Uterus (tissue), 4 donors: ENCODE measurements around the gene NHEJ1. TPM values are rescaled to one million over a fixed set of nuclear protein-coding genes. Genes with fewer than 3 reads are reported as not detected.
A peak's percentile ranks its signal among the peaks of the same experiment; 100 is the strongest.

Experiments
- DNase-seq, 2 donors: peaks; one replicate each; pipeline ENCODE4 v3.0.0-alpha.2; 2019 to 2020
- H3K27ac ChIP-seq, 2 donors: fragments of 200-600 bp; sonication (generic); 1 replicate in 1 of 2; 2 replicates in 1 of 2; pipeline ENCODE4 v1.5.1; 2016 to 2018
- H3K27me3 ChIP-seq, 2 donors: fragments of 200-600 bp; sonication (generic); one replicate each; pipeline ENCODE4 v1.5.1; 2018 to 2019; ENCODE audit warnings: control low read depth in 1 of 2
- H3K36me3 ChIP-seq, 2 donors: fragments of 200-600 bp; sonication (generic); one replicate each; pipeline ENCODE4 v1.5.1; 2019; ENCODE audit warnings: control low read depth in 1 of 2
- H3K4me1 ChIP-seq, 2 donors: fragments of 200-600 bp; sonication (generic); one replicate each; pipeline ENCODE4 v1.5.1; 2018 to 2019; ENCODE audit warnings: control low read depth in 1 of 2
- H3K4me3 ChIP-seq, 2 donors: fragments of 200-600 bp; sonication (generic); 1 replicate in 1 of 2; 2 replicates in 1 of 2; pipeline ENCODE4 v1.5.1; 2018 to 2019; ENCODE audit warnings: mild to moderate bottlenecking in 1 of 2
- H3K9me3 ChIP-seq, 2 donors: fragments of 200-600 bp; sonication (generic); one replicate each; pipeline ENCODE4 v1.5.1; 2019; ENCODE audit warnings: control low read depth in 1 of 2
- POLR2A ChIP-seq, 2 donors: fragments of 450-650 bp; IDR thresholded peaks; one replicate each; pipeline ENCODE4 v1.6.1; 2016; ENCODE audit warnings: antibody characterized with exemption in 2 of 2, mild to moderate bottlenecking in 1 of 2, moderate library complexity in 1 of 2
- intact Hi-C: fragments of 100-400 bp; cut with DNase I; formaldehyde crosslinking; loops from one replicate; pipeline ENCODE4 v1.15.1; 2023; ENCODE audit warnings: low total_unique reads
- total RNA-seq, 4 donors: library from RNA; depleted of rRNA in 3 of 4; stranded (reverse); fragments of >200 nt in 3 of 4; gene quantifications; one replicate each; pipeline versions ENCODE4 v1.1.0 to v1.2.4, GENCODE V29; 2014 to 2023
- TF ChIP-seq, protein P1 (sequence below), 4 experiments: fragments of 200-600 bp in 2 of 4; fragments of 450-650 bp in 2 of 4; sonication (generic) in 2 of 4; IDR thresholded peaks; one replicate each; pipeline ENCODE4 v1.5.1; 2016 to 2019; ENCODE audit warnings: antibody characterized with exemption in 4 of 4, mild to moderate bottlenecking in 2 of 4, moderate library complexity in 1 of 4
- donor health status: DM: yes; HTN: yes; CAD: no.

Gene NHEJ1
- total RNA-seq, 4 donors from 2014 or later, result 15.0 to 162 (median 18.1) TPM

DNA sequence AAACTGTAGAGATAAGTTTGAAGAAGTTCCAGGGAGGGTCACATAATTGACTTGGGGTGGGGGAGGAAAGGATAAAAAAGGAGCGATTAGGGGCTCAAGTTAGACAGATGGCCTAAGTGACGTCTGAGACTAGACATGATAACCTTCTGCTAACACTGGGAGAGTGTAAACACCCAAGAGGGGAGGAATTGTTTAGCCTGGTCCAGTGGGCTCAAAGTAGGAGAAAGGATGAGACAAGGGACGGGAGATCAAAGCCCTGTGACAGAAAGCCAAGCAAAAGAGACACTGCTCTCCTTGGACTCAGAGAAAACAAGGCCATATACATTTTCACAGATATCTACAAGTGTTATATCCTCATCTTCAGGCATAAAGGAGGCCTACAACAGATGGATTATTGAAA, 54.4 kb downstream of the NHEJ1 start:
- Histone ChIP-seq H3K4me1 (no peaks in the 10 kb centered on the region), H3K27ac (no peak overlapping the region), H3K27me3 (no peaks in the 10 kb centered on the region), H3K36me3 (no peaks in the 10 kb centered on the region), H3K4me3 (no peak overlapping the region), H3K9me3 (no peaks in the 10 kb centered on the region)
- intact Hi-C loops, result no loop called here
- DNase-seq, result no peak
- no peak for TF ChIP-seq POLR2A (IDR thresholded peaks at IDR 0.05)
- TF ChIP-seq, protein P1, sequence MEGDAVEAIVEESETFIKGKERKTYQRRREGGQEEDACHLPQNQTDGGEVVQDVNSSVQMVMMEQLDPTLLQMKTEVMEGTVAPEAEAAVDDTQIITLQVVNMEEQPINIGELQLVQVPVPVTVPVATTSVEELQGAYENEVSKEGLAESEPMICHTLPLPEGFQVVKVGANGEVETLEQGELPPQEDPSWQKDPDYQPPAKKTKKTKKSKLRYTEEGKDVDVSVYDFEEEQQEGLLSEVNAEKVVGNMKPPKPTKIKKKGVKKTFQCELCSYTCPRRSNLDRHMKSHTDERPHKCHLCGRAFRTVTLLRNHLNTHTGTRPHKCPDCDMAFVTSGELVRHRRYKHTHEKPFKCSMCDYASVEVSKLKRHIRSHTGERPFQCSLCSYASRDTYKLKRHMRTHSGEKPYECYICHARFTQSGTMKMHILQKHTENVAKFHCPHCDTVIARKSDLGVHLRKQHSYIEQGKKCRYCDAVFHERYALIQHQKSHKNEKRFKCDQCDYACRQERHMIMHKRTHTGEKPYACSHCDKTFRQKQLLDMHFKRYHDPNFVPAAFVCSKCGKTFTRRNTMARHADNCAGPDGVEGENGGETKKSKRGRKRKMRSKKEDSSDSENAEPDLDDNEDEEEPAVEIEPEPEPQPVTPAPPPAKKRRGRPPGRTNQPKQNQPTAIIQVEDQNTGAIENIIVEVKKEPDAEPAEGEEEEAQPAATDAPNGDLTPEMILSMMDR (IDR thresholded peaks at IDR 0.05), result no peak

DNA sequence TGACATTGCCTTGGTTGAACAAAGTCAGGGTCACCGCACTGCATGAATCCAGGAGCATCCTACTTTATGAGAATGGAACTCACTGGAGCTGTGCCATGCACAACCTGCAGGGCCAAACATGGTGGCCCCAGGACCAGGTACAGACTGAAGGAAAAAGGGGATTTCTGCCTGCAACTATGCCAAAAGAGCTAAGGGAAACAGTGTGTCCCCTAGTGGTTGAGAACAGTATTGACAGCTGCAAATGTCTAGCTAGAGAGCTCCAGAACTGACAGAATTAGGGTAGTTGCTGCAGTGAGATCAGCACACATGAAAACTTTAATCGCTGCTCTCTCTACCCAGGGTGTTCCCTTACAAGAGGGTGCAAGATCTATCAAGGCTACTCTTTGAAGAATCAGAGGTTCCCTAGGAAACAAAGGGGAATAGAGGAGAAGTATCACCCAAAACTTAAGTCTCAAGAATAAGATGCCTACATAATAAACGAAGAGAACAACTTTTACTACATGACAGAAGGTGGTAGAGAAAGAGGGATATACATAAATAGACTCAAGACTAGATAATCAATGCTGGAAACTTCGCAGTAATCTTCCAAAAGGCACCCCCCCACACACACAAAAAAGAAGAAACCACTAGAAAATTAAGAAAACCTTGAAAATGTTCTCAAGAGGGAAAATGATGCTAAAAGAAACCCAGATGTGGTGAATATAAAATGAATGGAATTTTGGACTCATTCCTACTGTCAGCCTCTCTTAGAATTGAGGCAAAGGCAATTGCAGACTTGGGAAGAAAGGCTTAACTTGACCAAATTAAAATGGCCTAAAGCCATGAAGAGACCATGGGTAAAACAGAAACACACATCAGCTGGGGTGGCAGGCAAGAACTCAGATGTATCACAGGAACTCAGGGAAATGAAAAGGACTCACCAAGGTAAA, 56.2 kb downstream of the NHEJ1 start:
- intact Hi-C loops, result no loop called here
- Histone ChIP-seq H3K27ac (no peak overlapping the region), H3K27me3 (no peaks in the 10 kb centered on the region)

DNA sequence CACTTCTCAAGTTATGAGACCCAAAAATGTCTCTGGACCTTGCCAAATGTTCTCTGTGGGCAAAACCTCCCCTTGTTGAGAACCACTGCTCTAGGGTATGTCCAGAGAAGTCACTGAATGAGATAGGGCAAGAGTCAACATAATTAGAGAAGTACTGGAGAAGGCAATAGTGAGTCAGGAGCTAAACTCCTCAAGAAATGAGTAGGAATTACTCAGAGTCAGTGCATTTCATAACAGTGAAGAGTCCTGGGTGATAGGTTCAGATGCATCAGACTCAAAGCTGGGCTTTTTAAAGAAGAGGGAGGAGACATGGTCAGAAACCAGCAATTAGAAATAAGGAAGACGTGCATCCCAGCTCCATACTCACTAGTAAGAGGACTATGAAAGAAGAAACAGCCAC, 61.3 kb downstream of the NHEJ1 start:
- Histone ChIP-seq H3K9me3 (no peaks in the 10 kb centered on the region), H3K4me3 (no peak overlapping the region), H3K4me1 (no peaks in the 10 kb centered on the region), H3K36me3 (no peaks in the 10 kb centered on the region), H3K27me3 (no peaks in the 10 kb centered on the region), H3K27ac (no peak overlapping the region)
- no peak for DNase-seq
- intact Hi-C loops, result no loop called here
- no peak for TF ChIP-seq POLR2A (IDR thresholded peaks at IDR 0.05)
- TF ChIP-seq, protein P1 (IDR thresholded peaks at IDR 0.05), result no peak

More for the DNA sequence above, 56.2 kb downstream of the NHEJ1 start:
- TF ChIP-seq, protein P1 (IDR thresholded peaks at IDR 0.05), result peak in 1 of 4 experiments; percentile 27
- TF ChIP-seq POLR2A (IDR thresholded peaks at IDR 0.05), result no peak
- Histone ChIP-seq H3K4me1 (no peaks in the 10 kb centered on the region), H3K4me3 (no peak overlapping the region), H3K9me3 (no peaks in the 10 kb centered on the region), H3K36me3 (no peaks in the 10 kb centered on the region)
- no peak for DNase-seq

DNA sequence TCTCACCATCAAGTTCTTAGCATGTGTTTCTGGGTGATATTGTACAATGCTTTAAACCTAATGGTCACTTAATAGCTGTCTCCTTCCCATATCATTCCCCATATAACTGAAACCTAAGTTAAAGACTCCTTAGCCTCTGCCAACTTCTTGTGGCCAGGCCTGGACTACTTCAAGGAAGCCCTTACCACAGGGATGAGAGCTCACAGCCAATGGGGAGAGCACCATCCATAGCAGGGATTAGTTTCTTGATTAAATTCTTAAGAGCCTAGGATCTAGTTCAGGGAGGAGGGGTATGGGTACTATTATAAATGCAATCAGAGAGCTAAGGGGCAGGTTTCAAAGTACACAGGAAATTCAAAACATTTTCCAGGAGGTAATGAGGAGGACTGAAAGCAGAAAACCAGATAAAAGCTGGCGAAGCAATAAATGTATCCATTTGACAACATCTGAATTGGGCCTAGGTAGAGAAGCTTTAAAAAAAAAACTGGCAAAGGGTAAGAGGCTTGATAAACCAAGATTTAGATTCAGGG, 65.1 kb downstream of the NHEJ1 start:
- H3K27me3 ChIP-seq, result no peaks in the 10 kb centered on the region
- no peaks in the 10 kb centered on the region for H3K36me3 ChIP-seq
- H3K27ac ChIP-seq, result no peak overlapping the region
- intact Hi-C loops, result no loop called here
- H3K4me3 ChIP-seq, result no peak overlapping the region
- H3K4me1 ChIP-seq, result no peaks in the 10 kb centered on the region
- no peak for DNase-seq
- no peaks in the 10 kb centered on the region for H3K9me3 ChIP-seq
- TF ChIP-seq, protein P1 (IDR thresholded peaks at IDR 0.05), result no peak
- TF ChIP-seq POLR2A (IDR thresholded peaks at IDR 0.05), result no peak

DNA sequence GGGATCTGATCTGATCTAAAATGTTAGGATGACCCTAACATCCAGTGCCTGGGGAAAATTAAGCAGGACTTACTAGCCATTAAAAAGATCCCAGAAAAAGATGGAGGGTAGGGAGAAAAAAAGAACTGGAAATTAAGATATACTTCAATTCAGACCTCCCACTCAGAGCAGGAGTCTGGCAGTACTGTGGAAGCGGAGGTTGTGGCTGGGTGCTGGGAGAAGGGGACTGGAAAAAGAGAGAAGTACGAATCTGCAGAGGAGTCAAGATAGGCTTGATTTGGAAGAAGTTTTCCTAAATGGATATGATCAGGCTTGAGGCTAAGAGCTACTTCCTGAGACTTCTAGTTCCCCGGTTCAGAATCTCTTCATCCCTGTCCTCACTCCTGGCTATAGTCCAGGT, 66.4 kb downstream of the NHEJ1 start:
- TF ChIP-seq, protein P1 (IDR thresholded peaks at IDR 0.05), result no peak
- no peak for TF ChIP-seq POLR2A (IDR thresholded peaks at IDR 0.05)
- no peaks in the 10 kb centered on the region for H3K36me3 ChIP-seq
- no peak for DNase-seq
- H3K27ac ChIP-seq, result no peak overlapping the region
- no peak overlapping the region for H3K4me3 ChIP-seq
- intact Hi-C loops, result no loop called here
- no peaks in the 10 kb centered on the region for H3K27me3 ChIP-seq
- H3K9me3 ChIP-seq, result no peaks in the 10 kb centered on the region
- no peaks in the 10 kb centered on the region for H3K4me1 ChIP-seq
